Keratinocyte (primary cell): ENCODE data around the gene FSTL3. TPM values are rescaled to one million over a fixed set of nuclear protein-coding genes. Genes with fewer than 3 reads are reported as not detected.

Experiments used
- DNase-seq: peaks from one replicate; pipeline ENCODE4 v3.0.0-alpha.2; 2011; ENCODE audit warnings: low read depth, missing footprints, low spot score
- FAIRE-seq: peaks from 2 replicates; lab custom pipeline; 2011; peaks lifted over from hg19 to GRCh38; lab: Jason Lieb, UNC
- H2AFZ ChIP-seq: 2 replicates; pipeline ENCODE4 v1.6.0; 2012; ENCODE audit warnings: low read length, control low read depth, inconsistent platforms; ENCODE audit not compliant: control insufficient read depth
- H3K27ac ChIP-seq: 2 replicates; pipeline ENCODE4 v1.5.1; 2011; ENCODE audit warnings: low read length; ENCODE audit not compliant: control insufficient read depth, insufficient read depth
- H3K27me3 ChIP-seq: 3 replicates; pipeline ENCODE4 v1.6.0; 2011; ENCODE audit warnings: low read length; ENCODE audit not compliant: control insufficient read depth, insufficient read depth; ENCODE audit errors: extremely low read depth
- H3K36me3 ChIP-seq, 2 experiments: 2 replicates in 1 of 2; 3 replicates in 1 of 2; pipeline ENCODE4 v1.5.1; 2011; ENCODE audit warnings: low read length in 2 of 2, mild to moderate bottlenecking in 1 of 2; ENCODE audit not compliant: control insufficient read depth in 2 of 2, insufficient read depth in 2 of 2; ENCODE audit errors: extremely low read depth in 1 of 2
- H3K4me1 ChIP-seq: 3 replicates; pipeline ENCODE4 v1.5.1; 2011; ENCODE audit warnings: low read length; ENCODE audit not compliant: control insufficient read depth, insufficient read depth; ENCODE audit errors: extremely low read depth
- H3K4me2 ChIP-seq: 3 replicates; pipeline ENCODE4 v1.6.0; 2011; ENCODE audit warnings: low read depth, low read length; ENCODE audit not compliant: control insufficient read depth, insufficient read depth; ENCODE audit errors: extremely low read depth
- H3K4me3 ChIP-seq, 3 experiments: fragments of 200-600 bp in 1 of 3; sonication (generic) in 1 of 3; 2 replicates in 2 of 3; 3 replicates in 1 of 3; pipeline ENCODE4 v1.5.1; 2011 to 2016; ENCODE audit warnings: low read length in 3 of 3, mild to moderate bottlenecking in 3 of 3, control low read depth in 2 of 3, inconsistent platforms in 1 of 3, low read depth in 1 of 3, mixed read lengths in 1 of 3, mixed run types in 1 of 3, moderate library complexity in 1 of 3; ENCODE audit not compliant: control insufficient read depth in 2 of 3, insufficient read depth in 2 of 3; ENCODE audit errors: extremely low read depth in 1 of 3
- H3K79me2 ChIP-seq: 2 replicates; pipeline ENCODE4 v1.6.0; 2012; ENCODE audit warnings: low read length; ENCODE audit not compliant: control insufficient read depth, insufficient read depth
- H3K9ac ChIP-seq: 3 replicates; pipeline ENCODE4 v1.6.0; 2011; ENCODE audit warnings: low read length; ENCODE audit not compliant: control insufficient read depth, insufficient read depth; ENCODE audit errors: extremely low read depth
- H3K9me1 ChIP-seq: 3 replicates; pipeline ENCODE4 v1.6.0; 2011; ENCODE audit warnings: low read length; ENCODE audit not compliant: control insufficient read depth, insufficient read depth; ENCODE audit errors: extremely low read depth
- H3K9me3 ChIP-seq: 2 replicates; pipeline ENCODE4 v1.5.1; 2012; ENCODE audit warnings: low read depth, low read length; ENCODE audit not compliant: control insufficient read depth
- H4K20me1 ChIP-seq: 3 replicates; pipeline ENCODE4 v1.6.0; 2011; ENCODE audit warnings: low read length; ENCODE audit not compliant: control insufficient read depth, insufficient read depth; ENCODE audit errors: extremely low read depth
- EZH2 ChIP-seq: IDR thresholded peaks from one replicate; pipeline ENCODE4 v1.6.1; 2012; ENCODE audit warnings: inconsistent platforms, mild to moderate bottlenecking, low read length, moderate library complexity
- dilution Hi-C: fragments of 300-500 bp; cut with MboI; formaldehyde crosslinking; loops from one replicate; pipeline ENCODE4 v1.7.0; 2020; ENCODE audit warnings: low sequenced_read_pairs; ENCODE audit not compliant: extremely low pct_ligation_motif_present
- polyA plus RNA-seq, 5 experiments: library from polyadenylated mRNA; depleted of rRNA in 3 of 5; stranded (reverse) in 3 of 5; stranded (forward) in 1 of 5; unstranded in 1 of 5; fragments of >200 nt; gene quantifications; 1 replicate in 1 of 5; 2 replicates in 3 of 5; 3 replicates in 1 of 5; pipeline versions ENCODE4 v1.2.1 to v1.2.3, GENCODE V29; 2011 to 2012; ENCODE audit warnings: missing spikeins in 2 of 5, low read depth in 1 of 5, low replicate concordance in 1 of 5
- TF ChIP-seq, protein P1 (sequence below), 3 experiments: IDR thresholded peaks in 1 of 3; conservative IDR thresholded peaks in 1 of 3; optimal IDR thresholded peaks in 1 of 3; 2 replicates in 2 of 3; 3 replicates in 1 of 3; pipeline versions ENCODE3 to v1.5.1; 2011; ENCODE audit warnings: low read length in 3 of 3, mild to moderate bottlenecking in 3 of 3, moderate library complexity in 2 of 3, control low read depth in 1 of 3, inconsistent platforms in 1 of 3; ENCODE audit not compliant: insufficient read depth in 2 of 3; ENCODE audit errors: extremely low read depth in 1 of 3

Gene FSTL3
- polyA plus RNA-seq, 1 donor (not counting 4 experiments of a cell fraction or from before 2014, with no cell fraction given) = 54.4 TPM

DNA sequence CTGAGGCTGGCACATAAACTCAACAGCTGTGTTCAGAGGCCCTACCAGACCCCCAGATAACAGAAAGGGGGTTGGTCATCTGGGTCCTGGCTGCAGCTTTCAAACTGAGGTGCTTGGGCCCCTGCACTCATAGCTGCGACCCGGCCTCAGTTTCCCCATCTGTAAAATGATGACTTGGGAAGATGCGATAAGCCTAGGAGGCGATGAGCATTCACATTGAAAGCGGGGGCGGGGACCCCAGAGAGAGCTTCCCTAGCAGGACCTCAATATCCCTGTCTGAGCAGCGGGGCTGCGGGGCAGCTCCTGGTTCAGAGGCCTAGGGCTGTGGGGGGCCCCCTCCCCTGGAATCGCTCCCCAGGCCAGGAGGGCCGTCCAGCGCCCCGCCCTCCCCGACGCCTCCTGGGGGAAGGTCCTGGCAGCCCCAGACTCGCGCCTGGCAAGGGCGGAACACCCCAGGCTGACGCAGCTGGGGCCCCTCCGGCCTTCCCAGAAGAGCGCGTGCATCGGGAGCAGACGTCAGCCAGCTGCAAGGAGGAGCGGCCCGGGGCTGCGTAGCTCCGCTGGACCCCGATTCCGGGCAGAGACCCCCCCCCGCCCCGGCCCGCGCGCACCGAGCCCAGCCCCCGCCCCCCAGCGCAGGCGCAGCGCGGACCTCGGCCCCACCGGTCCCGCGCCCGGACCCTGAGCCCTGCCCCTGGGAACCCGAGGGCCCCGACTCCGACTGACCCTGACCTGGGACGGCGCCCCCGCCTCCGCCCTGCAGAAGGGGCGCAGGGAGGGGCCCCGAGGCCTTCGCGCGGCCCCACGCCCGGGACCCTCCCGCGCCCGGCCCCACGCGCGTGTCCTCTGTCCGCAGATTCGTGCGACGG is 3.5 kb downstream of the FSTL3 start:
- Histone ChIP-seq H3K9me3 (no peaks in the 10 kb centered on the region), H3K27ac (peak overlapping the region; percentile 70), H3K4me3 (peak overlapping the region; percentile 26 to 66 (median 65)), H3K9ac (peak overlapping the region; percentile 64), H3K36me3 (peaks cover 9 to 29% of the 10 kb centered on the region in 2 experiments), H3K79me2 (peaks cover 23% of the 10 kb centered on the region), H3K9me1 (peaks cover 2% of the 10 kb centered on the region), H2AFZ (no peak overlapping the region), H3K4me1 (peaks cover 26% of the 10 kb centered on the region), H3K27me3 (no peaks in the 10 kb centered on the region), H3K4me2 (peak overlapping the region; percentile 90), H4K20me1 (peaks cover 21% of the 10 kb centered on the region)
- no peak for FAIRE-seq
- dilution Hi-C loops = no loop called here
- TF ChIP-seq EZH2 = no peak
- TF ChIP-seq, protein P1, sequence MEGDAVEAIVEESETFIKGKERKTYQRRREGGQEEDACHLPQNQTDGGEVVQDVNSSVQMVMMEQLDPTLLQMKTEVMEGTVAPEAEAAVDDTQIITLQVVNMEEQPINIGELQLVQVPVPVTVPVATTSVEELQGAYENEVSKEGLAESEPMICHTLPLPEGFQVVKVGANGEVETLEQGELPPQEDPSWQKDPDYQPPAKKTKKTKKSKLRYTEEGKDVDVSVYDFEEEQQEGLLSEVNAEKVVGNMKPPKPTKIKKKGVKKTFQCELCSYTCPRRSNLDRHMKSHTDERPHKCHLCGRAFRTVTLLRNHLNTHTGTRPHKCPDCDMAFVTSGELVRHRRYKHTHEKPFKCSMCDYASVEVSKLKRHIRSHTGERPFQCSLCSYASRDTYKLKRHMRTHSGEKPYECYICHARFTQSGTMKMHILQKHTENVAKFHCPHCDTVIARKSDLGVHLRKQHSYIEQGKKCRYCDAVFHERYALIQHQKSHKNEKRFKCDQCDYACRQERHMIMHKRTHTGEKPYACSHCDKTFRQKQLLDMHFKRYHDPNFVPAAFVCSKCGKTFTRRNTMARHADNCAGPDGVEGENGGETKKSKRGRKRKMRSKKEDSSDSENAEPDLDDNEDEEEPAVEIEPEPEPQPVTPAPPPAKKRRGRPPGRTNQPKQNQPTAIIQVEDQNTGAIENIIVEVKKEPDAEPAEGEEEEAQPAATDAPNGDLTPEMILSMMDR (optimal IDR thresholded peaks at IDR 0.05 in 1 of 3, IDR thresholded peaks at IDR 0.05 in 1 of 3, conservative IDR thresholded peaks at IDR 0.05 in 1 of 3; ENCODE audit: extremely low read depth in 1 of 3, insufficient read depth in 2 of 3, low read length in 3 of 3) = peak in 1 of 3 experiments; percentile 3
- no peak for DNase-seq

DNA sequence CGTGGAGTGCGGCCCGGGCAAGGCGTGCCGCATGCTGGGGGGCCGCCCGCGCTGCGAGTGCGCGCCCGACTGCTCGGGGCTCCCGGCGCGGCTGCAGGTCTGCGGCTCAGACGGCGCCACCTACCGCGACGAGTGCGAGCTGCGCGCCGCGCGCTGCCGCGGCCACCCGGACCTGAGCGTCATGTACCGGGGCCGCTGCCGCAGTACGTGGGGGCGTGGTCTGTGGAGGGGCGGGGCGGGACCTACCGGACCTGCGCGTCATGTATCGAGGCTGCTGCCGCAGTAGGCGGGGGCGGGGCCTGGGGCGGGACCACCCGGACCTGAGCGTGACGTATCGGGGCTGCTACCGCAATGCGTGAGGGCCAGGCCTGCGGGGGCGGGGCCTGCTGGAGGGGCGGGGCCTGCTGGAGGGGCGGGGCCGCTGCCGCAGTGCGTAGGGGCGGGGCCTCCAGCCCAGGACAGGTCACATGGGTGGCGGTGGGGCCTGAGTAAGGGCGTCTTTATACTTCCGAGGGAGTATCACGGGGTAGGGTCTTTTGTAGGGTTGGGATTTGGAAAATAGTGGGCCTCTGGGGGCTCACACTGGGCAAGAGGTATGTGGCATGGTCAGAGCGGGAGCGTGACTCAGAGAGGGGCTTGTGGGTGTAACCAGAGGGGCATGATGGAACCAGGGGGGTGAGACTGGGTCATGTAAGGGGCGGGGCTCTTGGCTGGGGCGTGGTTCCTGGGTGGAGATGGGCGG is 4.3 kb downstream of the FSTL3 start:
- peak; percentile 92 for DNase-seq
- peak overlapping the region; percentile 90 for H3K4me2 ChIP-seq
- TF ChIP-seq EZH2 = no peak
- TF ChIP-seq, protein P1 (optimal IDR thresholded peaks at IDR 0.05 in 1 of 3, IDR thresholded peaks at IDR 0.05 in 1 of 3, conservative IDR thresholded peaks at IDR 0.05 in 1 of 3; ENCODE audit: extremely low read depth in 1 of 3, insufficient read depth in 2 of 3, low read length in 3 of 3) = peak; percentile 14 to 77 (median 47)
- H3K4me3 ChIP-seq = peak overlapping the region; percentile 26 to 65 (median 51)
- H3K27ac ChIP-seq = peak overlapping the region; percentile 83
- peaks cover 9 to 29% of the 10 kb centered on the region in 2 experiments for H3K36me3 ChIP-seq
- H3K9me3 ChIP-seq = no peaks in the 10 kb centered on the region
- H2AFZ ChIP-seq = peak overlapping the region; percentile 49
- H3K4me1 ChIP-seq = peaks cover 25% of the 10 kb centered on the region
- peaks cover 2% of the 10 kb centered on the region for H3K9me1 ChIP-seq
- peaks cover 23% of the 10 kb centered on the region for H3K79me2 ChIP-seq
- peak overlapping the region; percentile 70 for H3K9ac ChIP-seq
- dilution Hi-C loops = no loop called here
- H3K27me3 ChIP-seq = no peaks in the 10 kb centered on the region
- peak; percentile 5 for FAIRE-seq
- H4K20me1 ChIP-seq = peaks cover 21% of the 10 kb centered on the region
